CD4-positive, alpha-beta T cell treated with Interleukin-17A for 1 hour (primary cell): ENCODE results near the gene ARHGEF3.
A peak's percentile ranks its signal among the peaks of the same experiment; 100 is the strongest.

Source experiments
- DNase-seq: peaks from one replicate; pipeline ENCODE4 v3.0.0-alpha.2; 2020

Gene ARHGEF3

GRCh38 chr3:56801662-56802377 lies at the start of gene ARHGEF3:
Gene ARHGEF3, minus strand, starts transcription at chr3:56801949. Its CDS starts 151 bp downstream, at chr3:56801798.
- DNase-seq: peak; percentile 90

GRCh38 chr3:56849698-56850097 lies 47.9 kb upstream of the ARHGEF3 start:
- DNase-seq: no peak

- no peak for DNase-seq
Measured at GRCh38 chr3:56845505-56845904, 43.8 kb upstream of the ARHGEF3 start.

GRCh38 chr3:56844536-56844935 lies 42.8 kb upstream of the ARHGEF3 start:
- no peak for DNase-seq

GRCh38 chr3:56839784-56840715 lies 38.3 kb upstream of the ARHGEF3 start:
- DNase-seq: no peak

GRCh38 chr3:56838448-56838847 lies 36.7 kb upstream of the ARHGEF3 start:
- no peak for DNase-seq

- no peak for DNase-seq
Measured at GRCh38 chr3:56837196-56837955, 35.6 kb upstream of the ARHGEF3 start.

- DNase-seq: no peak
Measured at GRCh38 chr3:56836276-56837163, 34.8 kb upstream of the ARHGEF3 start.

GRCh38 chr3:56835650-56836227 lies 34.0 kb upstream of the ARHGEF3 start:
- no peak for DNase-seq

- DNase-seq: no peak
Measured at GRCh38 chr3:56833536-56833935, 31.8 kb upstream of the ARHGEF3 start.

GRCh38 chr3:56833022-56833421 lies 31.3 kb upstream of the ARHGEF3 start:
- no peak for DNase-seq

GRCh38 chr3:56831572-56831971 lies 29.8 kb upstream of the ARHGEF3 start:
- DNase-seq: no peak

- DNase-seq: no peak
Measured at GRCh38 chr3:56830884-56831283, 29.1 kb upstream of the ARHGEF3 start.

- DNase-seq: no peak
Measured at GRCh38 chr3:56829533-56829932, 27.8 kb upstream of the ARHGEF3 start.

GRCh38 chr3:56826831-56827722 lies 25.3 kb upstream of the ARHGEF3 start:
- no peak for DNase-seq

- no peak for DNase-seq
Measured at GRCh38 chr3:56825567-56826438, 24.1 kb upstream of the ARHGEF3 start.

GRCh38 chr3:56823984-56824703 lies 22.4 kb upstream of the ARHGEF3 start:
- DNase-seq: no peak

- DNase-seq: no peak
Measured at GRCh38 chr3:56823421-56823926, 21.7 kb upstream of the ARHGEF3 start.

GRCh38 chr3:56822501-56822900 lies 20.8 kb upstream of the ARHGEF3 start:
- DNase-seq: no peak
